Suprapubic skin (tissue), 2 donors: ENCODE results near the gene SLC9A9.

Experiments used
- EP300 ChIP-seq: sonication (generic); formaldehyde crosslinking; IDR thresholded peaks from one replicate; pipeline ENCODE4 v1.6.1; 2017; ENCODE audit warnings: antibody characterized with exemption
- POLR2A ChIP-seq, 2 donors: fragments of 450-650 bp; IDR thresholded peaks; one replicate each; pipeline ENCODE4 v1.6.1; 2017; ENCODE audit warnings: antibody characterized with exemption in 2 of 2, mild to moderate bottlenecking in 2 of 2, moderate library complexity in 2 of 2

DNA sequence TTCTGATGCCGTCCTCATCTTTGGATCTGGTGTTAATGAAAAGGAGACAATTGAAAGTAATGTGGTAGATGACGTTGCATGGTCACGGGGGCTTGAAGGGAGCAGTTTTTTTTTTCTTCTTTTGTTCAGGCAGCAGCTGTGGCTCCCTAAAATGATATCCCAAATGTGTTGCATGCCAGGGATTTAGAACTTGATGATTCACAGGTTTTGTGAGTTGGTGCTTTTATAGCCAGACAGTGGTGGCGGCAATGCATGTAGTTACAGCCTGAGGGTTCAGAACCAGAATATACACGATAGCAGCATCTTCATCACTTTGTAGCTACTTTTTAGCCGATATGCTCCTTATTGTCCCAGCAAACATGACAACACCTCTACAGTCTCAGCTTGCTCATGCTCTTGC, 595.3 kb downstream of the SLC9A9 start:
- TF ChIP-seq EP300, result no peak
- no peak for TF ChIP-seq POLR2A (IDR thresholded peaks at IDR 0.05)
